HG03469 (cell line): ENCODE data around the gene UNKL.
"Not testable (repeated sequence)": the region's sequence is repeated elsewhere in the genome, so short reads cannot be mapped to it uniquely, and the experiment has no call there.

ENCODE experiments used
- ATAC-seq: cut with Tn5 transposase; IDR thresholded peaks from one replicate; pipeline ENCODE4 v1.9.1; 2021; ENCODE audit warnings: mild to moderate bottlenecking, moderate library complexity, moderate number of reproducible peaks; ENCODE audit not compliant: unreplicated experiment

The UNKL gene

DNA sequence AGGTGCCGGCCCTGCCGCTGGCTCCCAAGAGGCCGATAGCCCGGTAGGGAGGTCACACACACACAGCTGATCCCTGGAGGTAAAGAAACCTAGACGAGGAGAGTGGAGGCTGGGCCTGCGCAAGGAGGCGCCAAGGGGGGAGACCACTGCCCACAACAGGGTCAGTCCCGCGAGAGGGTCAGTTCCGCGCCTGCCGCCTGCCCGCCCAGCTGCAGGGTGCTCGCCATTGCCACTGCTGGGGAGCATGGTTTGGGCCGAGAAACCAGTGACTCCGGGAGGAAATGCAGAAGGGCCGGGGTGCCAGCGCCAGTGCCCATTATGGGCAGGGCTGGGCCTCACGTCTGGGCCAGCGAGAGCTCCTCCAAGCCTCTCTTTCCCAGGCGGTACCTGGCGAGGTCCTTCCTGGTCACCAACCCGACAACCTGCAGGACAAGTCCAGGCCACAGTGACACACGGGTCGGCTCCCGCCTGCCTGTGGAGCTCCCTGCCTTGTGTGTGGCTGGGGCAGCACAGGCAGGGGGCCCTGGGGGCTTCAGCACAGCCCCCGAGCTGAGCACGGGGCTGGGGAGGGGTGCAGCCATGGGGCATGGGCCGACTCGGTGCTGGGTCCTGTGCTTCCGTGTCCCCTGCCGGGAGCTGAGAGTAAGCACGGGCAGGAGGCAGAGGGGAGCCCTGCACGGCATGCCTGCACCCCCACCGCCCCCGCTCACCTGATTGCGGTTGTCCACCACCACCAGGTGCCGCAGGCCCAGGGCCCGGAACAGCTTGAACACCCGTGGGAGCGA is 32.0 kb upstream of the UNKL start:
- no peak for ATAC-seq

DNA sequence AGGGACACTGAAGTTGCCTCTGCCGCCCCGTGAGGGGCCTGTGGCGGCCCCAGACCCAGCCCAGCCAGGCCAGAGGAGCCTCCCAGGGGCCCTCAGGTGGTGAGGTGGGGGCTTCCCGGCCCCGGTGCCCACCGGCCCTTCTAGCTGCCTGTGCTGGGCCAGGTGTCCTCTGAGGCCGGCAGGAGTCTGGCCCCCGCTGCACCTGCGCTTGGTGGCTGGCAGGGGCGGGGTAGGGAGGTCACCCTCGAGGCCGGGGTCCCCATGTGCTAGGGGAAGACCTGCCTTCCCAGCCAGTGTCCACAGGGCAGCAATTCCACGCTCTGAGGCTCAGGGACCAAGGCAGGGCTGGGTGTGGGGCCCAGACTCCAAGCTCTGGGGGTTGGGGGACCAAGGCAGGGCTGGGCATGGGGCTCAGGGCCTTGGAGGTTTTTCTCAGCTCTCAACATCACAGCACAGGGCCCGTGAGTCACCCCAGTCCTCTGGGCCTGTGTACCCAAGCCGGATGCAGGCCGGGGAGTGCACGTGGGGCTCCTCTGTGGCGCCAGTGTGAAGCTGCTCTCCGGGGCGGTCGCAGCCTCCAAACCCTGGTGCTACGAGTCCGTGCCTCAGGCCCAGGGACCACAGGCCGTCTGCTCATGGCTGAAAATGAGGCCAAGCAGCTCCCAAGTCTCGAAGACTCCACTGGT is 31.2 kb upstream of the UNKL start:
- no peak for ATAC-seq

DNA sequence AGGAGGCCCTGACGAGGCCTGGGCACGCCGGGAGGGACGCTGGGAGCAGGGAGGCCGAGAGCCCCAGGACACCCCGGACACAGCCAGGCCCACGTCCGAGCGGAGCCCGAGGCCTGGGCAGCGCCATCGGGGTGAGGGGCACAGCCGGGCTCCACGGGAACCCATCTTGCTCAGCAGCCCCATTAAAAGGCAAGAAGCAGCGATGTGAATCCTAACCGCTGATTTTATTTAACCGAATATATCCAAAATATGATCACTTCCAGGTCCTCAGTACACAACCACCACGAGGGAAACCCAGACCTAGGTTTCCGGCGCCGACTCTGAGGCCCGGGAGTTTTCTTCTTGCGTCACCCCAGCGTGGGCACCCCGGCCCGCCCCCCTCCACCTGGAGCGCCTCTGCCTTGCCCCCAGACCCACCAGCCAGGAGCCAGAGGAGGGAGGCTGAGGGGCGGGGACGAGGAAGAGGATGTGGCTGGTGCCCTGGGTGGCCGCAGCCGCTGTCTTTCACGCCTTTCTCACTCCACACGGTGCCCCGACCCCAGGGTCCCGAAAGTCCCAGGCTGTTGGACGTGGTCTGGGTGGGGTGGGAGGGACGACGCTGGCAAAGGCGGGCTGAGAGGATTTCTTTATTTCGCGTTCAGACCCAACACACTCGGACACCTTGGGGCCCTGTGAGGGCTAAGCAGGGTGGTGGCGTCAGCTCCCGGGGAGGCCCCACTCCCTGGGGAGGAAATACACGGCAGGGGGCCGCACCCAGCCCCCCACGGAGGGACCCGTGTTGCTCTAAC is 30.4 kb upstream of the UNKL start:
- ATAC-seq: no peak

DNA sequence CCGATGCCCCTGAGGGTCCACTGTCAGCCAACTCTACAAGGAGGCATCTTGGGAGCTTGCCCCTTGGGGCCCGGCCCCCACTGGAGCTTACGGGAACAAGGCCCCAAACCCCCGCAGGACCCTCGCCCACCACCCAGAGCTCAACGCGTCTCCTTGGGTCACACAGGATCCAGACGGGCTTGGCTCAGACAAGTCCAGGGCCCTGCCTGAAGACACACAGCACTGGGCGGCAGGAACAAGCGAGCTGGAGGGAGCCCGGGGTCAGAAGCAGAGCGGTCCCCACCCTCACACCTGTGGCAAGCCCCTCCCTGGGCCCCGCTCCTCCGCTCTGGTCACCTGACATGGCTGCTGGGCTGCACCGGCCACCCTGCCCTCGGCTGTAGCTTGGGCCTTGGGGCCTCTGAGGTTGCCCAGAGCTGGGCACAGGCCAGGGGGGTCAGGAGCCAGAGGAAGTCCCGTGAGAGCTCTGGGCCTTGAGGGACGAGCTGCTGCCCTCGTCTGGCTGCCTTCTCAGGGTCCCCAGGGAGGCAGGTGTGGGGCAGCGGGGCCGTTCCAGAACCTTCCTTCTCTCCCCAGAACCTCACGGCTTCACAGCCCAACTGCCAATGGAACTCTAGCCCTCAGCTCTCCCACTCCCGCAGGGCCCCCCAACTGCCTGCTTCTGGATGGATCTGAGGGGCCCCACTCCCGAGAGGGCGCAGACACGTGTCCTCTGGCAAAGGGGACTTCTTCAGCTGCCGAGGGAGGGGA is 29.7 kb upstream of the UNKL start, which contains the start of gene CCDC154:
TSS of gene CCDC154 (minus strand) at position 577 of the 750 bp plus-strand sequence. CDS start at position 343, 234 bp downstream.
- no peak for ATAC-seq

DNA sequence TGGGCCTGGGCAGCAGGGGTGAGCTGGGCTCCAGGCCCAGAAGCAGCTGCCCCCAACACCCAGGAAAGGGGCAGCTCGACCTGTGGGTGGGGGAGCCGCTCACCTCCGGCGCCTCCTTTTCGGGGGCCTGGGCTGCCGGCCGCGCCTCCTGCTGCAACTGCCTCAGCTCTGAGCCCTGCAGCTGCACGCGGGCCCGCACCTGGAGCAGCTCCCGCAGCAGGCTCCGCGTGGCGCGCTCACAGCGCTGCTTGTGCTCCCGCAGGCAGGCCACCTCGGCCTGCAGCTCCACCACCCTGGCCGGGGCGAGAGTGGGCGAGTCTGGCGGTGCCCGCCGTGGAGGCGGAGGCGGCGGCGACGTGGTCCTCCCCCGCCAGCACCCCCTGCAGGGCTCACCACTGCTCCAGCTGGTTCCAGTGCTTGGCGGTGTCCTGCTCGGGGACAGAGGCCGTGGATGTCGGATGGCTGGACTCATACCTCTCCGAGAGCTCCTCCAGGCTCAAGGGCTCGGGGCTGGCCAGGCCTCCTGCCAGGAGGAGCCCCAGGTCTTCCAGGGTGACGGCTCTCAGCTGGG is 29.0 kb upstream of the UNKL start:
- no peak for ATAC-seq

DNA sequence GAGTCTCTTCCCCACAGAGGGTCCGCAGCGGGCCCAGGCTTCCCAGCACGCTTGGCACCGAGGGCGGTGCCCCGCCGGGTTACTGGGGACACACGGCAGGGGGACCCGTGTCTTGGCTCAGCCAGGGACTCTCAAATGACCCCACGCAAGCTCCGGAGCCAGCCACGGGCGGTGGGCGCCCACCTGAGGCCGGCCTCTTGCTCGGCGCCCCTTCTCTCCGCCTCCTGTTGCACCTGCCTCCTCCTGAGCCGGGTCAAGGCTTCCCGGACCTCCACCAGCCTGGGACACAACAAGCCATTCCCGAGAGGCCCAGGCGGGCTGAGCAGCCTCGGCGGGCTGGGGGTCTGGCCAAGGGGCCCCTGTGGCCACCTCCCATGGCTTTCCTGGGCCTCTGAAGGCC is 28.2 kb upstream of the UNKL start:
- no peak for ATAC-seq

DNA sequence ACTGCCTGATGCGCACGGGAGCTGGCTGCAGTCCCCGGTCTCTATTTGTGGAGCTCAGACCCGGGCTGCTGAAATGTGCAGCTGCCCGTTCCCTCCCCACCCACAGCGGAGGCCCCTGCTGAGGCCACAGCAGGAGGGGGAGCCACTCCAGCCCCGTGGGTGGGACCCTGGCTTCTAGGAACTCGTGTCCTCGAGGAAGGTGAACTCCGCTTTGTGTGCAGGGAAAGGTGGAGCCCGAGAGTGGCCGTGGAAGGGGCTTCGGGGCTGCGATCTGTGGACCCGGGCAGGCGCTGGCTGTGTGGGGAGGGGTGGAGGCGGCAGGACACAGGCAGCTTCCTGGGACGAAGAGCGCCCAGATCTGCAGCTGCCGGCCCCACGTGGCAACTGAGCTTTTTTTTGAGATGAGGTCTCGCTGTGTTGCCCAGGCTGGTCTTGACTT is 26.9 kb upstream of the UNKL start:
- ATAC-seq: no peak

DNA sequence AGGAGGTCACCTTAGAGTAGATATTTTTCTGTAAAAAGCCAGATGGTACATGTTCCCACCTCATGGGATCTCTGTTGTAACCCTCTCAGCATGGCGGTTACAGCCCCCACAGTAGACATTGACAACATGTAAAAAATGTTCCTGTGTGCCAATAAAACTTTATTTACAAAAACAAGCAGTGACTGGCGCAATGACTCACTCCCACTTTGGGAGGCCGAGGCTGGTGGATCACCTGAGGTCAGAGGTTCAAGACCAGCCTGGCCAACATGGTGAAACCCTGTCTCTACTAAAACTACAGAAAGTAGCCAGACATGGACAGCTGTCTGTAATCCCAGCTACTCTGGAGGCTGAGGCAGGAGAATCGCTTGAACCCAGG is 25.2 kb upstream of the UNKL start:
- ATAC-seq: not testable (repeated sequence)

DNA sequence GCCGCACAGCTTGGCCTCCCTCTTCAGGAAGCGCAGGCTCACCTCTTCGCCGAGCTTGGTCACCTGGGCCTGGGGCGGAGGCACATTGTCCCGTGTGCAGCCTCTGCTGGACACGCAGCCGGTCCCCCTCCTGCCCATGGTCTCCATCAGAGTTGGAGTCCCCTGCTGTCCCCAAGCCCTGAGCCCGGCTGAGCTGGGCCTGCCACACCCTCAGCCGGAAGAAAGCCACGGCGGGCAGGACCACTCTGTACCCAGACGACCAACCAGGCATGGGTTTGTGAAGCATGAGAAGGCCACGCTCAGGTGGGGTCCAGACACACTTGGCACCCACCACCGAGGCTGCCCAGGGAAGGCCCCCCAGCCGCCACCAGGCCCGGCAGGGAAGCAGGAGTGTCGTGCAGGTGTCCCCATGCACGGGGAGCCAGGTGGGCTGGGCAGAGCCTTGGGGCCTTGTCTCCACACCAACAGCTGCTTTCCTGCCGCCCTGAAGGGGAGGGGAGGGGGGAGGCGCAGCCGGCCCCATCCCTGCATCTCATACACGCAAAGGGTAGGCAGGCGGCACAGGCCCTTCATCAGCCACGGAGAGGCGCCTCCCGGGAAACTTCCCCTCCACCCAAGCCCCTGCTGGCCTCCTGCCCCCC is 24.7 kb upstream of the UNKL start:
- ATAC-seq: no peak

DNA sequence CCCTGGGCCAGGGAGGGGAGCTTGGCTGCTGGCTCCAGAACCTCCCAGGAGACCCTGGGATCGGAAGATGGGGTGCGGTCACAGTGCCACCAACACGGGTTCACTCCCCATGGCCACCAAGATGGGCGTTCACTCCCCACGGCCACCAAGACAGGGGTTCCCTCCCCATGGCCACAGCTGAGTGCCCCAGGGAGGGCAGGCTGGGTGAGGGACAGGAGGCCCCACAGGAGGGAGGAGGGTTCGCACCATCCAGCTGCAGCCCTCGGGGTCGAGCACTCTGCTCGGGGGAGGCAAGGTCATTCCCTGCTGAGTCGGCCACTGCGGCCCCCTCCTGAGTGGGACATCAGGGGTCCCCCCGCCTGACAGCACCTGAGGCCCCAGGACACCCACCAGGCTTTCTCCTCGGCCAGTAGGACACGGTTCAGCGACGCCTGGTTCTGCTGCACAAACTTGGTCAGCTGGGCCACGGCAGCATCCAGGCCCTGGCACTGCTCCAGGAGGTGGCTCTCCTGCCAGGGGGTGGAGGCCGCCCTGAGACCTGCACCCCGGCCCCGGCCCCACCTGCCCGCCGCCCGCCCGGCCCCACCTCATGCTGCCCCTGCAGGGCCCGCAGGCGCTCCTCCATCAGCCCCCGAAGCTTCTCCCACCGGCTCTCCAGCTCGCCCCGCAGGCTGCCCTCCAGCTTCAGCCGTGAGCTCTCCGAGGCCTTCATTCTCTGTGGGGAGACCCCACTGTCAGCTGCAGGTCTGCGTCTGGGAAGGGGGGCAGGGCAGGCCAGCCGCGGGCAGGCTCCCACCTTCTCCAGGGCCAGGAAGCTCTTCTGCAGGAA is 23.9 kb upstream of the UNKL start:
- no peak for ATAC-seq

DNA sequence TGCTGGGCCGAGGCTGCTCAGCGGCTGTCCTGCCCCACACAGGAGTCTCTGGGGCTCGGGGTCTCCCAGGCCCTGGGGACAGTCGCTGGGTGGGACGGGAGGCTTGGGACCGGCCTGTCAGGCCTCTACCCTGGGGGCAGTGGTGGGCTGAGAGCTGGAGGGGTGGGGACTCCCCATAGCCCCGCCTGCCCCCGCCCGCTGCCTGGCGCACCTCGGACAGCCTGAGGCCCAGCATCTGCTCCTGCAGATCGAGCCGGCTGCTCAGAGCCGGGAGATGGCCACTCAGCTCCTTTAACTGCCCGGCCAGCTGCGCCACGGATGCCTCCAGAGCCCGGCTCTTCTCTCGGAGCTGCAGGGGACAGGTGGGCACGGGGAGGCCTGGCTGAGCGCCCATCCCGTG is 23.1 kb upstream of the UNKL start:
- ATAC-seq: no peak

DNA sequence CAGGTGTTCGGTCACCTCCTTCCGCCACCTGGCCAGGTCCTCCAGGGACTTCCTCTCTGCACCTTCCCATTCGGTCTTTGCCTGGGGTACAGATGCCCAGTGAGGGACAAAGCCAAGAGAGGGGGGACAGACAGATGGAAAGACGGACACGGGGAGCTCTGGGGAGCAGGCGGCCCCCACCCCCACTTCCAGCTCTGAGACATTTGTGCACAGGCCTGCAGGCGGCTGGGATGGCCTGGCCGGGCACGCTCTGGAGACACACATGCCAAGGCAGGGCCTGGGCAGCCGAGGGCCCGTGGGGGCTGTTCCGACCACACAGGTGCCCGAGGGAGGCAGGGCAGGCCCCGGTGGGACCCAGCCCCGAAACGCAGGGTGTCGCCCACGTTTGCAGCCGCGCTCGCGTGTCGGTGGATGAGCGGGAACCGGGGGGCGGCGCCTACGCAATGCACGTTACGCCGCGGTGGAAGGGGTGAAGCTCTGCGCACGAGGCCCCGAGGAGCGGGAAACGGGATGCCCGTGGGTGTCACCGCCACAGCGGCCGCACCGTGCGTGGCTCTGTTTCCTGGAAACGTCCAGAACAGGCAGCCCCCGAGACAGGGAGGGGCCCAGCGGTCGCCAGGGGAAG is 22.3 kb upstream of the UNKL start:
- ATAC-seq: no peak

DNA sequence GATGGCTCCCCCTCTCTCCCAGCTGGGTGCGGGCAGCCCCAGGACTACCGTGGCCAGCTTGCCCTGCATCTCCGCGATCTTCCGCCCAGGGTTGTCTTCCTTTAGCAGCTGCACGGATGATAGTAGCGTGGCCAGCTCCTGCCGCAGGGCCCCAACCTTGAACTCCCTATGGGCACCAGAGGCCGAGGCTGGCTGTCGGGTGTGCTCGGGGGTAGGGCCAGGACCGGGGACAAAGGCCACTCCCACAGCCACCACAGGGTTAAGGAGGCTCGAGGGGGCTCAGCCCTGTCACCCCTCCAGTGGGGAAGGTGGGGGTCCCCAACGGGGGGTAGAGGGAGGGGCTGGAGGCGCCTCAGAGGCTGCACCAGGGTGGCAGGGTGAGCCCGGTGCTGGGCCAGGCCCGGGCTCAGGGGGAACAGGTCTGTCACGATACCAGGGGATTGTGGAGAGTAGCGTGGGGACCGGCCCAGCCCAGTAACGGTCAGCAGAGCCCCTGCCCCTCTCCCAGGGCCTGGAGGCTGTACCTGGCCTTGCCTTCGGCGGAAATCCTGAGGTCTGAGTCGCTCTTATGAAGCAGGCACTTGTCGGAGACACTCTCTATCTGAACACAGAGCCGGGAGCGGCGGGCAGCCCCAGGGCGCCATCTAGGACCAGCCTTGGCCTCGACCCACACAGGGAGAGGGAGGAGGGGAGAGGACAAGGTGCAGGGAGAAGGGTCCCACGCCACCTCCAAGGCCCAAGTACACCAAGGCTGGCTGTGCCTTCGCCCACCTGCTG is 21.6 kb upstream of the UNKL start:
- ATAC-seq: no peak

DNA sequence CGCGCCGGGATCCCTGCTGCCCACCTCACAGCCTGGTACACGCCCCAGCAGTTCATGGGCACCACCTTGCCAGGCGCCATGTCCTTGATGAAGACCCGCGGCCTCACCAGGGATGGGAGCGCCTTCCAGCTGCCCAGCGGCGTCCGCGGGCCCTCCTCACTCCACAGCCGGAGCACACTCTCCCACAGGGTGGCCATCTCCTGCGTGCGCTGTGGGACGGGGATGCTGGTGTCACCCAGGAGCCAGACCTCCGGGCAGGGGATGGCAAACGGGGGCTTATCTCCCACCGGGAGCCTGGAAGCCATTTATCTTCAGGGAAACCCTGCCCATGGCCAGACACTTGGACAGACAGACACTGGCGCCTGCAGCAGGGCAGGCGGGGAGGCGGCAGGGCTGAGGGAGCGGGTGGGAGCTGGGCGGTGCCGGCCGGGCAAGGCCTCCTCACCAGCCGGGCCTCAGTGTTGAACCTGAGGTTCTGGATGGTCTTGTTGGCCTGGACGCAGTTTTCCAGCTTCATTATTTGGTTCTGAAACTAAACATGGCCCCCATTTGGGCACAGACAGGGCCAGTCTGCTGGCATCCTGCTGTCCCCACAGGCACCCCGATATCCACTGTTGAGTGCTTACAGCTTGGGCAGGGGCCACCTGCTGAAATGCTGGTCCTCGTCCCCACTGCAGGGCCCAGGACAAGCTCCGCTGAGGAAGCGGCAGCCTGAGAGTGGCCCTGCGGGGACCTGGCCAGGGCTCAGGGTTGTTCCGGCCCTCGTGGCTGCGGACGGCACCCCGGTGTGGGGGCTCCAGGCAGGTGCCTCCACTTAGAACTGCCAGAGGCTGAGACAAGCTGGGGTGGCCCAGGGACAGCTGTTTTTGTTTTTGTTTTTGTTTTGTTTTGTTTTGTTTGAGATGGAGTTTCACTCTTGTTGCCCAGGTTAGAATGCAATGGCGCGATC is 20.4 kb upstream of the UNKL start:
- ATAC-seq: no peak

DNA sequence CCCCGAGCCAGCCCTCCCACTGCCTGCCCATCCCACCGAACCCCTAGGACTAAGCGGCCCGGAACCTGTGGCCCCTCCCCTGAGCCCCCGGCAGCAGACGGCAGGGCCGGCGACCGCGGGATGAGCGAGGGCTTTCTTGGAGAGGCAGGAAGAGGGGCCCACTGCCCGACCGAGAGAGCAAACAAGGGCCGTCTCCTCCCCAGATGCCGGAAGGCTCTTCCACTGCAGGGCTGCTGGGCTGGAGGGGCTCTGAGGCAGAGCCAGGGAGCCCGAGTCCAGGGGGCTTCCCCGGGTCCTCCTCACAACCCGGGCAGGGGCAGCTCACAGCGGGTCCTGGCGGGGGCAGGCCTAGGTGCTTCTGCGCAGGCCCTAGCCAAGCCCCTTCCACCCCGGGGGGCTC is 19.3 kb upstream of the UNKL start:
- no peak for ATAC-seq

DNA sequence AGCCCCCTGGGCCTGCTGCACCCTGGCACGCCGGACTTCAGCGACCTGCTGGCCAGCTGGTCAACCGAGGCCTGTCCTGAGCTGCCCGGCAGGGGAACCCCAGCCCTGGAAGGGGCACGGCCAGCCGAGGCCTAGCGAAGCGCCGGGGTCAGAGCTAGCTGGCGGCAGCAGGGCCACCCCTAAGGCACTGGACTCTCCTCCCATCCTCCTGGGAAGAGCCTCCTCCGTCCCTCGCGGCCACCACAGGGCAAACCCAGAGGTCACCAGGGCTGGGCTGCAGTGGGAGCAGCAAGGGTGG is 18.7 kb upstream of the UNKL start:
- ATAC-seq: no peak
